Tibial nerve (tissue), 4 donors: ENCODE data around the gene CUX1.

Experiments used
- EP300 ChIP-seq, 2 donors: sonication (generic); formaldehyde crosslinking; IDR thresholded peaks; one replicate each; pipeline ENCODE4 v1.6.1; 2017; ENCODE audit warnings: antibody characterized with exemption in 2 of 2, mild to moderate bottlenecking in 1 of 2
- POLR2A ChIP-seq, 2 donors: fragments of 450-650 bp; IDR thresholded peaks; one replicate each; pipeline ENCODE4 v1.6.1; 2017; ENCODE audit warnings: antibody characterized with exemption in 2 of 2, mild to moderate bottlenecking in 2 of 2, moderate library complexity in 2 of 2
- TF ChIP-seq, protein P1 (sequence below), 5 experiments: fragments of 200-600 bp in 3 of 5; fragments of 450-650 bp in 2 of 5; sonication (generic) in 3 of 5; IDR thresholded peaks; one replicate each; pipeline ENCODE4 v1.5.1; 2016 to 2019; ENCODE audit warnings: antibody characterized with exemption in 5 of 5, mild to moderate bottlenecking in 3 of 5, moderate library complexity in 2 of 5

DNA sequence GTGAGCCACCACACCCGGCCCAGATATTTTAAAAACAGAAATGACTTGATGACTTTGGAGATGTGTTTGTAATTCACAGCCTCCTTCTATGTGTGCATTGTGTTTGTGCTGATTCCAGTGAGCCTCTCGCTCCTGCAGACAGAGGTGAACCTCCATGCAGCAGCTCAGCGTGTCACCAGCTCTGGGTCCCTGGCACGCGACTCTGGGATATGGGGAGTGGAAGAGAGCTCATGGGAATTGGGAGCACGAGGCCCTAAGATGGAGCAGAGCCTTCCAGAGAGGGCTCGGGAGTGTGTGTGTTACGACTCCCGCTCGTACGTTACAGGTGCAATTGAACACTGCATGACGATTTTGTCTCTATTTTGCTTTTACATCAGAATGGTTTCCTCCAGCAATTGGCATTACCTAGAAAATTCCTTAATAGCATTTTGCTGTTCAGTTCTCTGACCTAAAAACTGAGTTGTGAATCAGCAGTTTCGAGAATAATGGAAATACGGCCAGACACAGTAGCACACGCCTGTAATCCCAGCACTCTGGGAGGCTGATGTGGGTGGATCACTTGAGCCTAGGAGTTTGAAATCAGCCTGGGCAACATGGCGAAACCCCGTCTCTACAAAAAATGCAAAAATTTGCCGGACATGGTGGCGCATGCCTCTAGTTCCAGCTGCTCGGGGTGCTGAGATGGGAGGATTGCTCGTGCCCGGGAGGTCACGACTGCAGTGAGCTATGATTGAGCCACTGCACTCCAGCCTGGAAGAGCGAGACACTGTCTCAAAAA, 204.6 kb downstream of the CUX1 start:
- TF ChIP-seq, protein P1, sequence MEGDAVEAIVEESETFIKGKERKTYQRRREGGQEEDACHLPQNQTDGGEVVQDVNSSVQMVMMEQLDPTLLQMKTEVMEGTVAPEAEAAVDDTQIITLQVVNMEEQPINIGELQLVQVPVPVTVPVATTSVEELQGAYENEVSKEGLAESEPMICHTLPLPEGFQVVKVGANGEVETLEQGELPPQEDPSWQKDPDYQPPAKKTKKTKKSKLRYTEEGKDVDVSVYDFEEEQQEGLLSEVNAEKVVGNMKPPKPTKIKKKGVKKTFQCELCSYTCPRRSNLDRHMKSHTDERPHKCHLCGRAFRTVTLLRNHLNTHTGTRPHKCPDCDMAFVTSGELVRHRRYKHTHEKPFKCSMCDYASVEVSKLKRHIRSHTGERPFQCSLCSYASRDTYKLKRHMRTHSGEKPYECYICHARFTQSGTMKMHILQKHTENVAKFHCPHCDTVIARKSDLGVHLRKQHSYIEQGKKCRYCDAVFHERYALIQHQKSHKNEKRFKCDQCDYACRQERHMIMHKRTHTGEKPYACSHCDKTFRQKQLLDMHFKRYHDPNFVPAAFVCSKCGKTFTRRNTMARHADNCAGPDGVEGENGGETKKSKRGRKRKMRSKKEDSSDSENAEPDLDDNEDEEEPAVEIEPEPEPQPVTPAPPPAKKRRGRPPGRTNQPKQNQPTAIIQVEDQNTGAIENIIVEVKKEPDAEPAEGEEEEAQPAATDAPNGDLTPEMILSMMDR (IDR thresholded peaks at IDR 0.05), result no peak
- TF ChIP-seq POLR2A (IDR thresholded peaks at IDR 0.05) (no peak), EP300 (IDR thresholded peaks at IDR 0.05) (no peak)
